GM19463 (cell line): ENCODE measurements around the gene ZNF638.

ENCODE experiments used
- ATAC-seq: cut with Tn5 transposase; IDR thresholded peaks from one replicate; pipeline ENCODE4 v1.9.1; 2021; ENCODE audit warnings: mild to moderate bottlenecking, moderate library complexity; ENCODE audit not compliant: unreplicated experiment

ZNF638 gene

DNA sequence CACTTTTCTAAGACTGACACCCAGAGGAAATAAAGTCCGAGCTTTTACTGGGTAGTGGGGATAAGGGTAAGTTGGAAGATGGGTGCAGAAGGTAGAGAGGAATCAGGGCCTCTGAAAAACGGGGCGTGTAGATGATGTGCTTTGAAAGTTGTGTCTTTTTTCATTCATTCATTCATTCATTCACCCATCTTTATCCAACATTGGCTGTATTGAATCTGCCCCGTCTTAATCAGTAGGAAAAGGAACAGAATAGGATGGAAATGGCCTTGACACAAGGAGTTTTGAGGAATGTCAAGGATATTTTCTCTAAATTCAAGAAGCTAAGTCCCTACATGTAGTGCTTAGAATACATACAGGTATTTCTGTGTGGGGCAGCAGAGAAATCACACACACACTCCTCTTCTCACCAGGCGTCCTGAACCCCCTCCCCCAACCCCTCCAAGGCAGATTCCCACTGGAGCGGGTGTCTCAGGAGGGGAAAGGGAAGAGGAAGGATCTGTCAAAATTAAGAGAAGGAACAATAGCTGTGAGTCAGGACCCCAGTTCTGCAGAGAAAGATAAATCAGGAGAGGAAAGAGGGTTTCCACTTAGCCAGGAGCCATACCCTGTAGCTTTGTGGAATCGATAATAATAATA lies 135.7 kb downstream of the ZNF638 start:
- no peak for ATAC-seq

DNA sequence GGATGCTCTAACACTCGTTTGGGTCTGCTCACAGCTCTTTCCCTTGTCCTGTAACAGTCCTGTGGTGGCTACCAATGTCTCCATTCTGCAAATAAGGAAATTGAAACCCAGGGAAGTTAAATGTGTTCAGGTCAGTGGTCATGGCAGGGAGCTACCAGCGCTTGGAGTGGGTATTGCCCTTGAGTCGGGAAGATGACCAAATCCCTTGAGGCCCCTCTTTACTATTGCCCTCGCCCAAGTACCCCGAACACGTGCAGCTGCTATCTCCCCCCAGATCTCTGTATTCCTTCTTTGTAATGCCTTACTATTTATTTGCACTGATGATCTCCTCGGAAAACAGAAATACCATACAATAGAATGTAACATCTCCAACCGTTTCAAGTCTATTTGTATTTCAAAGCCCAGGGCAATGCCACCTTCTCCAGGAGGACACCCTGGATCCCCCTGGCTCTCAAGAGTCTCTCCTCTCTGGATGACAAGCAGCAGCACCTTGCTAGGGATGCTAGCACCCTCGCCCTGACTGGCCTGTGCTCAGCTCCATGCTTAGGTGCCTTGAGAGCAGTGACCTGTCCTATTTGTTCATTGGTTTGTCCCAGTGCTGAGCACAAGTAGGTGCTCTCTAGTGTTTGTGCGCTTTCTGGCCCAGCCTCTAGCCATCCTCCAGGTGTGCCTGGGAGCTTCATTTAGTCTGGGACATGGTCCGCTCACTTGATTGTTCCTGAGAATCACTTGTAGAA lies 136.9 kb downstream of the ZNF638 start:
- no peak for ATAC-seq

DNA sequence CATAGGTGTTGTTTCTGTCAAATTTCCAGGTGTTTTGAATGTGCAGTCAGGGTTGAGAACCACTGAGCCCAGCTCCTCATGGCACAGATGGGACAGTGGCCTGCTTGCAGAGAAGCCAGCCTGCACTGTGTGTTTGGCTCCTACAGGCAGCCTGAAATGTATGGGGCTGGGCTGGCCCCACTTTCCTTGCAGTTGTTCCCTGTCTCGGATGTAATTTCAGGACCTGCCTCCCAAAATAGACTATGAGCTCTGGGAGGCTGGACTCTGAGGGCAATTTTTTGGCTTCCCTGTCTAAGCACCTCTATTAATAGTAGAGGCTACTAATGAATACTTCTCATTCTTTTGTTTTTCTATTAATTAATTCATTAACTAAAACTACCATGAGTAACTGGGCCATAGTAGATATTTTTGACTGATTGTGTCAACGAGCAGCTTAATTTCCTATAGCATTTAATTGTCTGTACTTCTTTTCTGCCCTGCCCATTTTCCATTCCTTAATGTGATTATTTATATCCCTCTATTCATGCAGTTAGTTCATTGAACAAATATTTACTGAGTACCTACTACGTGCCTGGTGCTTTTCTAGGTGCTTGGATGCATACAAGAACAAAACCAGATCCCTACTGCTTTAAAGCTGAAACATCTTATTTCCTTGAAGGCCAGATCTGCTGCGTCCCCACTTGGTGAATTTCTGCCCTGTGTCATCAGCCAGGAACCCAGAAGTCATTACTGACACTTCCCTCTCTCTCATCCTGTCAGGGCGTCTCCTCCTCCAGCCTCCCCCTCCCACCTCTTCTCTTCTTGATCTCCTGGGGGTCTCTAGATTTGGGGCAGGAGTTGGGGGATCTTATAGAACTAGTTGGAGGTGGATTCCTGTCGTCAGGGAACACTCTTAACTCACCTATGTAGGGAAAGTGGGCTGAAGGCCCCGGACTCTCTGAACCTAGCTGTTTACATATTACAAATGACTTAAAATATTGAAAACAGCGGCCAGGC lies 138.1 kb downstream of the ZNF638 start:
- ATAC-seq: no peak

DNA sequence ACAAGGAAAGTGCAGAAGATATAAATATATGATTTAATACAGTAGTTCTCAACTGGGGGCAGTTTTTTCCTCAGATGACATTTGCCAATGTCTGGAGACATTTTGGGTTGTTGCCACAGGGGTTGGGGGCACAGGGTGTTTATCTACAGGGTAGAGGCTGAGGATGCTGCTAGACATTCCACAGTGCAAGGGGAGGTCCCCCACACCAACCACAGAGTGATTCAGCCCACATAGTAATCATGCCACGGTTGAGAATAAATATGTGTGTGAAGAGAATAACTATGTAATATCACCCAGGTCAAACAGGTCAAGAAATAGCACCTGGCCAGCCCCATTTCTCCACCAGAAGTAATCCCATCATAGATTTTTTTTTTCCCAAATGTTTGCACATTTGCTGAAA lies 139.7 kb downstream of the ZNF638 start:
- no peak for ATAC-seq

DNA sequence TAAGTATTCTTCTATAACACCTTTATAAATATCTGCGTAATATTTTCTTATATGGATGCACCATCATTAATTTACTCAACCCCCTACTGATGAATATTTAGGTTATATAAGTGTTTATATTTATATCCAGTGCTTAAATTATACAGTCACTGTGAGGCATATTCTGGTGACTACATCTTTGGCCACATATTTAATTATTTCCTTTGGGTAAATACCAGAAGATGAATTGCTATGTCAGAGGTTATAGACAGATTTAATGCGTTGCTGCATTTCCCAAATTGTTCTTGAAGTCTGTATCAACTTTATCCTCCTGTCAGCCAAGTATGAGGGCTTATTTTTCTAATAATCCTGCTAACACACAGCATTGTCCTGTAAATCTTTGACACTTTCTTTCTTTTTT lies 140.4 kb downstream of the ZNF638 start:
- ATAC-seq: no peak

DNA sequence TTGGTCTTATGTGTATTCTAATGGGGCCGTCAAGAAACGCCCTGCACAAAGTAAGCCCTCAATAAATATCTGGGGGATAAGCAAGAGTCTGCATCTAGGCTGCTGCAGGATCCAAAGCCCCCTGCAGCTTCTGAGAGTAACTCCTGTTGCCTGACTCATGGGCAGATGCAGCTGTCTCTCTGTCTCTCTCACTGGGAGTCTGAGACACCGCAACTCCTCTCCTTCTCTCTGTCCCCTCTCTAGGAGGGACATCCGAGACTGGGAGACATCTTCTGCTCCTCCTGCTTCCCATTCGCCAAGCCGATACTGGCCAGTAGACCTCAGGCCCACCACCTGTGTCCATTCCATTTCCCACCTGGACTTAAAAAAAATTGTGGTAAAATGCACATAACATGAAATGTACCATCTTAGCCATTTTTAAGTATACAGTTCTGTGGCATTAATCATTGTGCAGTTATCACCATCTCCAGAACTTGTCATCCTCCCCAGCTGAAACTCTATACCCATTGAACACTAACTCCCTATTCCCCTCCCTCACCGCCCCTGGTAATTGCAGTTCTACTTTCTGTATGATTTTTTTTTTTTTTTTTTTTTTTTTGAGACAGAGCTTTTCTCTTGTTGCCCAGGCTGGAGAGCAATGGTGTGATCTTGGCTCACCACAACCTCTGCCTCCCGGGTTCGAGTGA lies 141.9 kb downstream of the ZNF638 start:
- ATAC-seq: no peak

DNA sequence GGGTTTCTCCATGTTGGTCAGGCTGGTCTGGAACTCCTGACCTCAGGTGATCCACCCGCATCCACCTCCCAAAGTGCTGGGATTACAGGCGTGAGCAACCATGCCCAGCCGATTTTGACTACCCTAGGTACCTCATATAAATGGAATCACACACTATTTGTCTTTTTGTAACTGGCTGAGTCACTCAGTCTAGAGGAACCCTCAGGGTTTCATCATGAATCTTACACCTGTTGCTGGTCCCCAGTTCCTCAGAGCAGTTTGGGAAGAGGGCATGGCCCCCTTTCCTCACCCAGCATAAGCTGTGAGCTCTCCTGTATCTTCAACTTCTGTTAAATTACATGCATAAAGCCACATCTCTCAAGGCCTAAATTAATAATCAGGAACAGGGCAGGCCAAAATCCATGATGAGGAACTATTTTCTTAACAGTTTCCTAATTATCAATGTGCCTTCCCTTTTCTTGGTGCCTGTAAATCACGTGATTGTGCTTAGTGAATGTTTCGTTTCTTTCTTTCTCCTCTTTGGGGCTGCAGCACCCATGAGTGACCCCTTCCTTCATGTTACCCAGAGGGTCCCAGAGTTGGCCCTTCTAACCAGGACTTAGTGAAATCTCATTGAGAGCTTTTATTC lies 142.6 kb downstream of the ZNF638 start:
- no peak for ATAC-seq

DNA sequence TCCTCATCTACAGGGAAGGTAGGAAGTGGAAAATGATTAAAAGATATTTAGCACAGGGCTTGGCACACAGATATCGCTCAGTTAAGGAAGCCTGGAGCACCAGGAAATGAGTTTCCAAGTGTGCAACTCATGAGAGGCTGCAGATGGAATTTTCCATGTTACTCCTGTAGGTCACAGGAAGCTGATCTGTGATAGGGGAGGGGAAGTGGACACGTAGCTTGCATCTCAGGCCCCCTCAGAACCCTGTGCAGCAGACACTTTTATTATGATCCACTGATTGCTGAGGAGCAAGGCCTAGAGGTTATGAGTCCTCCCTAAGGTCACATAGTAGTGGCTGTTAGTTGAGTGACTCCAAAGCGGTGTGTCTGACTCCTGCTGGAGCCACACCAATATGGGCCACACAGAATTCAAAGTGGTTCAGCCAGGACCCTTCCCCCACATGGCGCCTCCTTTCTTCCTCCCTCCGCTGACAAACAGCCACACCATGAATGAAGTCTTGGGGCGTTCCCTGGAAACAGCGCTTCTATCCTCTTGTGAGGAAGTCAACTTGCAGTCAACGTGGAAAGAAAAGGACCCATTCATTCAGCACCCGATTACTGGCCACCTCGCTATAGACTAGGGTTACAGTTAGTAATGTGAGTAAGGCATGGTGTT lies 143.3 kb downstream of the ZNF638 start:
- no peak for ATAC-seq

DNA sequence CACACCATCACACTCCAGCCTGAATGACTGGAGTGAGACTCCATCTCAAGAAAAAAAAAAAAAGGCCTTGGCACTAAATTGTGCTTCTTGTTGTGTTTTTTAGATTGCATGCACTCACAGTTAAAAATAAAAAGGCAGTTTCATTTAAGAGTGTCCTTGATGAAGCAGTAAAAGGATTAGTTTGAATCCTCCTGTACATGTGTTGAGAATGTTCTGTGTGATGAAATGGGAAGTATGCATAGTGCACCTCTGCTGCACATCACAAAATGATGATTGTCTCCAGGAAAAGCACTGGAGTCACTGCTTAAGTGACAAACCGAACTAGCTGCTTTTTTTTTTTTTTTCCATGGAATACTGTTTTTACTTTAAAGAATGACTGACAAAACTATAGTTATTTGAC lies 144.9 kb downstream of the ZNF638 start:
- ATAC-seq: no peak

DNA sequence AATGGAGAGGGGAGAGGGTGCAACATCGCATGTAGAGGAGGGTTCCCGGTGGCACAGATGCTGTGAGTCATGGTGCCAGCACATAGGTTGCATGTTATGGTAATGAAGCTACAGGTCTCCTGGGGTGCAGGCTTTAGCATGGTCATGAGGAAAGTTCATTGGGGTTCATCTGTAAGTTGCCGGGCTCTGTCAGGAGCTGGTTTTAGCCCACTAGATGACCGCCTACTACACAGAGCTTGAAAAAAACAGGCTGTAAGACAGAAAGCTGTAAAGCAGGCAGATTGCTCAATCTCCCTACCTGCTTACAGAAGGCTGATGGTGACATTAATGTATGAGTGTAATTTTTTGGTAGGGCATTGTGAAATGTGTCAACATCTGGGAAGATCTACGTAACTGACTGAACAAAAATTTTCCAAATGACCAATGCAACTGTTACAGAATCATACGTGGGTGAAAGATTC lies 145.7 kb downstream of the ZNF638 start:
- ATAC-seq: no peak

DNA sequence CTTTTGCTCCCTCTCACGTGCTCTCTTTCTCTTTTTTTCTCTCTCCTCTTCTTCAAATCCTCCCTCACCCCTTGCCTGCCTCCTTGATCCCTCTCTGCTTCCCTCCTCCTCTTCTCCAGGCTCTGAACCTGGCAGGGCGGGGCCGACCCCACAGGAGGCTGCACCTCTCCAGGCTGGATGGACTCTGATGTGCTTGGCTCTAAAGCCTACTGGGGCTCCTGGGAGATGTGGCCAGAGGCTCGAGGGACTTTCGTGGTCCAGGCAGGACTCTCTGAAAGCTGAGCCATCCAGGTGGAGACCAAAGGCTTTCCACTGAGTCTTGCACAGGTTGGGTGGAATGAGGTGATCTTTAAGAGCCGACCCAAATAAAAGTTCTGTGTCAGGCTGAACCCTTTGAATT lies 147.2 kb downstream of the ZNF638 start:
- ATAC-seq: no peak

DNA sequence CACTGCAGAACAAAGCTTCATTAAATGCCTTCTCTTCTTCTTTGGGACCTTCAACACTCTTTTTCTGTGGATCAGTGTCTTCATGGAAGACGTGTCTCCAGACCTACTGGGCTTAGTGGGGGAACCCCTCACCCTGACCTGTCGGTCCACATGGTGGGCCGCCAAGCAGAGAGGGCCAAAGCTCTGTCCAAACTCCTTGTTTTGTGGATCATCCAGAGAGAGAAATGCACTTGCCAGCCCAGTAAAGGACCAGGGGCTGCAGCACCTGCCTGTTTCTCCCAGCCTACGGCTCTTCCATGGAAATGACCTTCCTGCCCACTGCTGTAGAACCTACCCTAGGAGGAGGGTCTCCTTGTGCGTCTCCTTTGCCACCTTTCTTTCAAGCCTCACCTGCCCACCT lies 147.7 kb downstream of the ZNF638 start:
- no peak for ATAC-seq

DNA sequence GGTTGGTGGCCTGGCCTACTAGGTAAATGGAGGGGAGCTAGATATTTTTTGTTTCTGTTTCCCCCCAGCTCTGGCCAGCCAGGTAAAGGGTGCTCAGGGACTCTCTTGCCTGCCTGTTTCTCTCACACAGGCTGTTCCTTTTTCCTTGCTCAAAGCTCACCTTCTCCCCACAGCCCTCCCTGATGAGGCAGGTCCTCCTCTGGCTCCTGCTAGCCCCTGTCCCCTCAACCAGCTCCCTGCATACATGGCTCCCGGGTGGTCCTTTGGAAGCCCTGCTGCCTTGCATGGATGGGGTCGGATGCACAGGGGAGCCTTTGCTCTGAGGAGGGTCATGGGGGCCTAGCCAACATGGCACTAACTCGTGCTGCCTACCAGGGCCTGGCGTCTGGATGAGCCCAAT lies 149.5 kb downstream of the ZNF638 start:
- no peak for ATAC-seq

DNA sequence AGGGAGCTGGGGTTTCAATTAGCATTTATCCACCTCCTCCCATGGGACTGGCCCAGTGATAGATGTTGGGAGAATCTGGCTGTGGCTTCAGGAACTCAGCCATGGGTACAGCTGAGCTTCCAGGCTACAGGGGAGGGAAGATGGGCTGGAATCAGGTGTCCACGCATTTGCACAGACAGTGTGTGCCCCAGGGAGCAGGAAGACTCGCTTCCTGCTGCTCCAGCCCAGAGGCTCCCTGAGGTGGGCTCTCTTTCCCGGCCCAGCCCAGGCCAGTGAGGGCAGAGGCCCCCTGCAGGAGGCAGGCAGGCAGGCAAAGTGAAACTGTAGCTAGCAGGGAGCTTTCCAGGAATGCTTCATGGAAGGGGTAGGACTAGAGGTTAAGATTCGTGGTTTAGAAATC lies 150.5 kb downstream of the ZNF638 start:
- ATAC-seq: no peak

DNA sequence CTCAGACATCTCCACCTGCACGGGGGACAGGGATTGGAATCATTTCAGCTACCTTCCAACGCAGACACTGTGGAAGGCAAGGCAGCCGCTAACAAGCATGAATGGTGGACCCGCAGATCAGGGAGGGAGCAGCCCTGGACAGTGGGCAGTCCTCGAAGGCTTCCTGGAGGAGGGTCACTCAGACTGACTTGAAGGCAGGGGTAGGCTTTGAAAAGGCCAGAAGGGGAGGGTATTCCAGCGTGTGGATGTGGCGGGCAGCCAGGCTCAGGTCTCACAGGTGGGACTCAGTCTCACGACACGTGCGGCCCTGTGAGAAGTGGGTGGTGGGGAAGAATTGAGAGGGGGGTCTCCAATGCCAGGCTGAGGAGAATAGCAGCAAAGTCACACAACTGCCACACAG lies 151.7 kb downstream of the ZNF638 start:
- no peak for ATAC-seq

DNA sequence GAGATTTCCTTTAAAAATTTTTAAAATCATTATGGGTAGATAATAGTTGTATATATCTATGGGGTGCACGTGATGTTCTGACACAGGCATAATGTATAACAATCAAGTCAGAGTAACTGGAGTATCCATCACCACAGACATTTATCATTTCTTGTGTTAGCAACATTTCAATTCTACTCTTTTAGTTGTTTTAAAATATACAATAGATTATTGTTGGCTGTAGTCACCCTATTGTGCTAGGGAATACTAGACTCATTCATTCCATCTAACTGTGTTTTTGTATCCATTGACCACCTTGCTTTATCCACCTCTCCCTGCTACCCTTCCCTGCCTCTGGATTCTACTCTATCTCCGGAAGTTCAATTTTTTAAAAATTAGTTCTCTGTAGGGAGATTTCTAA lies 152.8 kb downstream of the ZNF638 start:
- no peak for ATAC-seq
